IPS-15b (cell line): Measurements from ENCODE around the gene PSMB10.

ENCODE experiments used
- H3K27me3 ChIP-seq: one replicate; pipeline ENCODE4 v1.6.1; 2013; ENCODE audit warnings: low read length; ENCODE audit not compliant: control insufficient read depth, insufficient read depth
- H3K36me3 ChIP-seq: one replicate; pipeline ENCODE4 v1.6.1; 2013; ENCODE audit warnings: low read length; ENCODE audit not compliant: control insufficient read depth, insufficient read depth
- H3K4me1 ChIP-seq: one replicate; pipeline ENCODE4 v1.6.1; 2013; ENCODE audit warnings: mild to moderate bottlenecking, low read length; ENCODE audit not compliant: control insufficient read depth, insufficient read depth
- H3K4me3 ChIP-seq: one replicate; pipeline ENCODE4 v1.5.1; 2013; ENCODE audit warnings: low read depth, low read length
- H3K9ac ChIP-seq: one replicate; pipeline ENCODE4 v1.6.1; 2013; ENCODE audit warnings: low read depth, mild to moderate bottlenecking, low read length
- H3K9me3 ChIP-seq: one replicate; pipeline ENCODE4 v1.6.1; 2013; ENCODE audit warnings: mild to moderate bottlenecking, low read length; ENCODE audit not compliant: control insufficient read depth, insufficient read depth

The PSMB10 gene

GRCh38 chr16:67888331-67888730 is 48.3 kb downstream of the PSMB10 start:
- H3K36me3 ChIP-seq = peaks cover 3% of the 10 kb centered on the region
- no peak overlapping the region for H3K4me3 ChIP-seq
- H3K9ac ChIP-seq = no peak overlapping the region
- H3K4me1 ChIP-seq = peaks cover 18% of the 10 kb centered on the region
- no peaks in the 10 kb centered on the region for H3K27me3 ChIP-seq
- H3K9me3 ChIP-seq = no peaks in the 10 kb centered on the region

GRCh38 chr16:67886387-67886786 is 50.3 kb downstream of the PSMB10 start:
- Histone ChIP-seq H3K36me3 (peaks cover 22% of the 10 kb centered on the region), H3K4me1 (peaks cover 14% of the 10 kb centered on the region), H3K4me3 (no peak overlapping the region), H3K9me3 (no peaks in the 10 kb centered on the region), H3K9ac (no peak overlapping the region), H3K27me3 (no peaks in the 10 kb centered on the region)

GRCh38 chr16:67885976-67886375 is 50.7 kb downstream of the PSMB10 start:
- Histone ChIP-seq H3K27me3 (no peaks in the 10 kb centered on the region), H3K9ac (no peak overlapping the region), H3K4me1 (peaks cover 14% of the 10 kb centered on the region), H3K9me3 (no peaks in the 10 kb centered on the region), H3K4me3 (no peak overlapping the region), H3K36me3 (peaks cover 26% of the 10 kb centered on the region)

- Histone ChIP-seq H3K27me3 (no peaks in the 10 kb centered on the region), H3K36me3 (peaks cover 31% of the 10 kb centered on the region), H3K9me3 (no peaks in the 10 kb centered on the region), H3K4me3 (no peak overlapping the region), H3K4me1 (peaks cover 14% of the 10 kb centered on the region), H3K9ac (no peak overlapping the region)
Observed at GRCh38 chr16:67885545-67885944, 51.1 kb downstream of the PSMB10 start.

- Histone ChIP-seq H3K9me3 (no peaks in the 10 kb centered on the region), H3K4me1 (peaks cover 14% of the 10 kb centered on the region), H3K36me3 (peaks cover 39% of the 10 kb centered on the region), H3K27me3 (no peaks in the 10 kb centered on the region), H3K9ac (no peak within 1 kb of the TSS), H3K4me3 (peak within 1 kb of the TSS; percentile 54)
Observed at GRCh38 chr16:67884684-67885083, 52.0 kb downstream of the PSMB10 start, which contains the start of gene NRN1L. TSS of gene NRN1L (plus strand) at chr16:67884885. CDS start at chr16:67884904, 19 bp downstream.
